D341Med (cell line): ENCODE measurements around the gene LIN54.
"Not testable (repeated sequence)": the region's sequence is repeated elsewhere in the genome, so short reads cannot be mapped to it uniquely, and the experiment has no call there.

ENCODE experiments used
- DNase-seq: peaks from one replicate; pipeline ENCODE4 v3.0.0; 2012; ENCODE audit warnings: low spot score

Gene LIN54

GRCh38 chr4:82947498-82947897 lies 63.1 kb downstream of the LIN54 start:
- DNase-seq = no peak

- DNase-seq = no peak
These were observed 71.2 kb downstream of the LIN54 start for GRCh38 chr4:82939414-82939813.

- no peak for DNase-seq
These were observed 76.2 kb downstream of the LIN54 start for GRCh38 chr4:82934441-82934840.

- no peak for DNase-seq
These were observed 79.5 kb downstream of the LIN54 start for GRCh38 chr4:82930848-82931755.

GRCh38 chr4:82921795-82922194 lies 88.8 kb downstream of the LIN54 start:
- no peak for DNase-seq

GRCh38 chr4:82919386-82919785 lies 91.2 kb downstream of the LIN54 start:
- no peak for DNase-seq

GRCh38 chr4:82918091-82918490 lies 92.5 kb downstream of the LIN54 start:
- DNase-seq = no peak

- not testable (repeated sequence) for DNase-seq
These were observed 96.7 kb downstream of the LIN54 start for GRCh38 chr4:82913968-82914367.

- no peak for DNase-seq
These were observed 97.3 kb downstream of the LIN54 start for GRCh38 chr4:82913305-82913704.

GRCh38 chr4:82909326-82909725 lies 101.3 kb downstream of the LIN54 start:
- DNase-seq = no peak

- DNase-seq = no peak
These were observed 104.2 kb downstream of the LIN54 start for GRCh38 chr4:82906469-82906868.

- no peak for DNase-seq
These were observed 105.4 kb downstream of the LIN54 start for GRCh38 chr4:82905205-82905604.

GRCh38 chr4:82903737-82904136 lies 106.9 kb downstream of the LIN54 start:
- no peak for DNase-seq

- no peak for DNase-seq
These were observed 109.4 kb downstream of the LIN54 start for GRCh38 chr4:82901183-82901718.

- peak; percentile 93 for DNase-seq
These were observed 110.0 kb downstream of the LIN54 start, which contains the start of gene THAP9 for GRCh38 chr4:82900411-82901182. TSS of gene THAP9 (plus strand) at chr4:82900735. CDS start at chr4:82900803, 68 bp downstream.

GRCh38 chr4:82900066-82900410 lies 110.6 kb downstream of the LIN54 start:
- DNase-seq = no peak

- DNase-seq = no peak
These were observed 111.1 kb downstream of the LIN54 start for GRCh38 chr4:82899374-82900065.

GRCh38 chr4:82898322-82899243 lies 112.0 kb downstream of the LIN54 start:
- no peak for DNase-seq

GRCh38 chr4:82896755-82897154 lies 113.9 kb downstream of the LIN54 start:
- DNase-seq = no peak

GRCh38 chr4:82893942-82894341 lies 116.7 kb downstream of the LIN54 start:
- DNase-seq = no peak

GRCh38 chr4:82892467-82892802 lies 118.2 kb downstream of the LIN54 start:
- DNase-seq = no peak
